Esophagus muscularis mucosa (tissue), 2 donors: ENCODE measurements around the gene FAM9A.

Experiments used
- EP300 ChIP-seq: sonication (generic); formaldehyde crosslinking; IDR thresholded peaks from one replicate; pipeline ENCODE4 v1.6.1; 2017; ENCODE audit warnings: antibody characterized with exemption
- POLR2A ChIP-seq: fragments of 450-650 bp; IDR thresholded peaks from one replicate; pipeline ENCODE4 v1.6.1; 2017; ENCODE audit warnings: antibody characterized with exemption, moderate library complexity, mild to moderate bottlenecking, low read depth

DNA sequence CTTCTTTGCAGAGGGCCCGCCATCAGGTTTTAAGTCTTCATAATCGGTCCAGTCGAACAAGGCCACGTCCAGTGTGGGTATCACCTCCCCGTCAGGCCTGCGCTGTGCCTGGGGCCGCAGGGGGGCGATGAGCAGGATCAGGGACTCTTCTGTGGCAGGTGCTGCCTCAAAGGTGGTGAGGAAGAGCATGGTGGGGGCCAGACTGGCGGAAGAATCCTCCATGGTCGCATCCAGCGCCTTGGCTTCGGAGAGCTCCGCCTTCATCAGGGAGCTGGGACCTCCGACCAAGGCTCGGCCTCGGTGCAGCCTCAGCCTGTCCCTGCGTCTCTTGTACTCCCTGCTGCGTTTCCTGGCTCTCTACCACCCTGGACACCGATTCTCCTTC lies 17.5 kb downstream of the FAM9A start:
- TF ChIP-seq POLR2A (no peak), EP300 (no peak)
